ENCODE measurements around the gene MAN2A1.

GRCh38 chr5:109819878-109820277, 130.2 kb downstream of the MAN2A1 start:
- TF ChIP-seq POLR2A (IDR thresholded peaks at IDR 0.05) (no peak), CTCF (IDR thresholded peaks at IDR 0.05) (no peak)

All from right lobe of liver (tissue), 4 donors.